GM12878 (cell line): ENCODE data around the gene NMUR2. TPM values are rescaled to one million over a fixed set of nuclear protein-coding genes. Genes with fewer than 3 reads are reported as not detected.

ENCODE experiments used
- ATAC-seq: fragments of 200-7000 bp; cut with Tn5 transposase; 3 replicates; pipeline ENCODE4 v1.9.1; 2020; ENCODE audit warnings: mild to moderate bottlenecking, moderate library complexity
- BruUV-seq: library from RNA; stranded (reverse); fragments of 400-500 nt; replicated peaks from 2 replicates; lab custom pipeline; 2021; lab: Mats Ljungman, UMichigan
- CTCF ChIA-PET: fragments of 300-600 bp; sonication (Branson Sonifier 250); formaldehyde crosslinking; extraction: SDS; loops from one replicate; lab custom pipeline; 2021; ENCODE audit warnings: inconsistent platforms; lab: Yijun Ruan, JAX
- POLR2A ChIA-PET: fragments of 350-600 bp; formaldehyde crosslinking; extraction: SDS; loops from one replicate; lab custom pipeline; 2021; ENCODE audit warnings: inconsistent platforms; lab: Charles Lee
- RAD21 ChIA-PET: fragments of 300-600 bp; sonication (Branson Sonifier 250); formaldehyde crosslinking; loops from one replicate; lab custom pipeline; 2023; ENCODE audit warnings: antibody characterized with exemption; ENCODE audit not compliant: unreplicated experiment; lab: Charles Lee
- SMC1A ChIA-PET: fragments of 300-600 bp; sonication (Branson Sonifier 250); formaldehyde crosslinking; loops from one replicate; lab custom pipeline; 2023; ENCODE audit not compliant: unreplicated experiment, uncharacterized antibody; lab: Charles Lee
- DNase-seq: peaks from one replicate; pipeline ENCODE4 v3.0.0-alpha.2; 2011; ENCODE audit warnings: low read depth, low spot score
- FAIRE-seq: peaks from 3 replicates; lab custom pipeline; 2011; peaks lifted over from hg19 to GRCh38; lab: Jason Lieb, UNC
- H2AFZ ChIP-seq: 2 replicates; pipeline ENCODE4 v1.6.0; 2011; ENCODE audit warnings: low read depth, low read length, control low read depth; ENCODE audit not compliant: control insufficient read depth
- H3K27ac ChIP-seq: 2 replicates; pipeline ENCODE4 v1.5.1; 2011; ENCODE audit warnings: control low read depth; ENCODE audit not compliant: control insufficient read depth, insufficient read depth
- H3K27me3 ChIP-seq, 2 experiments: replicated peaks in 1 of 2; 2 replicates each; pipeline versions ENCODE4 v1.6.0 to v1.6.1; 2011; ENCODE audit warnings: low read length in 1 of 2; ENCODE audit not compliant: control insufficient read depth in 2 of 2, insufficient read depth in 2 of 2
- H3K36me3 ChIP-seq, 2 experiments: 2 replicates each; pipeline ENCODE4 v1.5.1; 2011; ENCODE audit warnings: low read length in 1 of 2; ENCODE audit not compliant: control insufficient read depth in 2 of 2, insufficient read depth in 2 of 2
- H3K4me1 ChIP-seq: 2 replicates; pipeline ENCODE4 v1.6.1; 2011; ENCODE audit warnings: mild to moderate bottlenecking, low read length, moderate library complexity, mixed read lengths; ENCODE audit not compliant: control insufficient read depth, insufficient read depth
- H3K4me2 ChIP-seq: 2 replicates; pipeline ENCODE4 v1.6.0; 2011; ENCODE audit warnings: control low read depth; ENCODE audit not compliant: control insufficient read depth, insufficient read depth
- H3K4me3 ChIP-seq: fragments of 200-600 bp; sonication (generic); 2 replicates; pipeline ENCODE4 v1.5.1; 2016
- H3K79me2 ChIP-seq: 2 replicates; pipeline ENCODE4 v1.6.0; 2011; ENCODE audit warnings: low read length; ENCODE audit not compliant: control insufficient read depth, insufficient read depth
- H3K9ac ChIP-seq: 2 replicates; pipeline ENCODE4 v1.8.0; 2011; ENCODE audit warnings: low read length, control low read depth, mixed read lengths; ENCODE audit not compliant: control insufficient read depth, insufficient read depth
- H3K9me3 ChIP-seq: replicated peaks from 3 replicates; pipeline ENCODE4 v1.5.1; 2011; ENCODE audit warnings: mild to moderate bottlenecking, low read length; ENCODE audit not compliant: control insufficient read depth, insufficient read depth
- H4K20me1 ChIP-seq: 2 replicates; pipeline ENCODE4 v1.6.0; 2011; ENCODE audit not compliant: control insufficient read depth, insufficient read depth
- NFYA ChIP-seq: IDR thresholded peaks from 2 replicates; pipeline ENCODE4 v1.6.1; 2011; ENCODE audit warnings: low read depth, mild to moderate bottlenecking, low read length, improper control_type of control experiment, borderline replicate concordance
- REST ChIP-seq: IDR thresholded peaks from 2 replicates; pipeline ENCODE4 v1.6.1; 2012; ENCODE audit warnings: mild to moderate bottlenecking, low read depth, low read length
- SREBF2 ChIP-seq: IDR thresholded peaks from 2 replicates; pipeline ENCODE4 v1.6.1; 2012; ENCODE audit warnings: mild to moderate bottlenecking, low read length
- YY1 ChIP-seq: IDR thresholded peaks from 2 replicates; pipeline ENCODE4 v1.6.1; 2011; ENCODE audit warnings: low read depth, mild to moderate bottlenecking, low read length
- WGBS: methylation state at CpG from one replicate; pipeline ENCODE4 v1.1.6; 2016; ENCODE audit warnings: low lambda C conversion rate; ENCODE audit not compliant: insufficient replicate concordance, insufficient coverage; ENCODE audit errors: missing lambda C conversion rate; 5-methylcytosine and 5-hydroxymethylcytosine counted together
- in situ Hi-C: fragments of 300-500 bp; cut with MboI; formaldehyde crosslinking; loops from 9 replicates; pipeline ENCODE4 v1.14.3; 2018; ENCODE audit warnings: mixed read lengths
- intact Hi-C: fragments of 100-400 bp; cut with micrococcal nuclease; formaldehyde crosslinking; loops from one replicate; pipeline ENCODE4 v1.14.2; 2022; ENCODE audit not compliant: unreplicated experiment
- polyA plus RNA-seq, 11 experiments: library from polyadenylated mRNA; depleted of rRNA in 4 of 11; unstranded in 6 of 11; stranded (reverse) in 5 of 11; fragments of >200 nt; fragmentation: Nextera tagmentation in 4 of 11; fragmentation: Illumina TruSeq in 1 of 11; extraction: Ambion mirVana in 4 of 11; extraction: Trizol in 1 of 11; gene quantifications; 1 replicate in 1 of 11; 2 replicates in 10 of 11; pipeline versions ENCODE4 v1.2.1 to v1.2.3, GENCODE V29; 2011 to 2016; ENCODE audit warnings: inconsistent platforms in 2 of 11, missing spikeins in 2 of 11, low read depth in 1 of 11
- total RNA-seq, 4 experiments: library from RNA; depleted of rRNA in 3 of 4; stranded (reverse); fragments of >200 nt in 3 of 4; fragmentation: Illumina TruSeq in 1 of 4; extraction: Trizol in 1 of 4; gene quantifications; 2 replicates each; pipeline versions ENCODE4 v1.2.1 to v1.2.3, GENCODE V29; 2013 to 2021

Gene NMUR2
- total and polyA plus RNA-seq, 10 of the 15 experiments (the other 5 are each of a cell fraction or from before 2014, with no cell fraction given), result 0.06 to 0.11 (median 0.06) TPM; not detected in 7

GRCh38 chr5:152443935-152444334, 38.9 kb upstream of the NMUR2 start:
- intact Hi-C loops, result no loop called here

More at GRCh38 chr5:152443935-152444334, 38.9 kb upstream of the NMUR2 start:
- no peak for TF ChIP-seq YY1
- TF ChIP-seq NFYA, result no peak
- no peak for TF ChIP-seq SREBF2
- no peak for TF ChIP-seq REST
- in situ Hi-C loops, result no loop called here
- FAIRE-seq, result no peak
- Histone ChIP-seq H3K27me3 (no peaks in the 10 kb centered on the region; a peak in 1 of 4 replicates), H3K79me2 (no peaks in the 10 kb centered on the region), H3K9ac (no peak overlapping the region), H3K9me3 (no peaks in the 10 kb centered on the region), H3K36me3 (no peaks in the 10 kb centered on the region), H3K4me1 (no peaks in the 10 kb centered on the region), H3K4me3 (no peak overlapping the region), H2AFZ (no peak overlapping the region), H3K27ac (no peak overlapping the region), H3K4me2 (no peak overlapping the region), H4K20me1 (no peaks in the 10 kb centered on the region)
- ChIA-PET SMC1A (interaction anchor here (0.7 kb wide), 1 partner anchor 69 kb away, joined by 3 read pairs; no protein-coding TSS in a partner anchor), POLR2A (no interaction called here), CTCF (interaction anchor here (1.0 to 1.1 kb wide), 2 partner anchors 9 to 71 kb away, joined by 3 read pairs; no protein-coding TSS in a partner anchor), RAD21 (no interaction called here)
- 61% methylated on average over 2 of the region's 2 CpGs for WGBS
- DNase-seq, result no peak
- no TSS peak for BruUV-seq
- ATAC-seq, result no peak
